GM18907 (cell line): ENCODE data around the gene UBA7.
"Not testable (repeated sequence)": the region's sequence is repeated elsewhere in the genome, so short reads cannot be mapped to it uniquely, and the experiment has no call there.

Experiments used
- ATAC-seq: cut with Tn5 transposase; IDR thresholded peaks from one replicate; pipeline ENCODE4 v1.9.1; 2021; ENCODE audit warnings: mild to moderate bottlenecking, moderate library complexity; ENCODE audit not compliant: unreplicated experiment

The UBA7 gene

GRCh38 chr3:49786357-49787181, 27.2 kb downstream of the UBA7 start, which contains the start of gene IP6K1:
TSS of gene IP6K1 (minus strand) at chr3:49786542. CDS start at chr3:49748040, 38,502 bp downstream.
- peak; percentile 98 for ATAC-seq

- ATAC-seq = peak; percentile 46
These were observed 28.0 kb downstream of the UBA7 start for GRCh38 chr3:49785565-49786356.

- ATAC-seq = not testable (repeated sequence)
These were observed 31.5 kb downstream of the UBA7 start for GRCh38 chr3:49782277-49782676.

- no peak for ATAC-seq
These were observed 32.1 kb downstream of the UBA7 start for GRCh38 chr3:49781415-49782199.

GRCh38 chr3:49780975-49781365, 32.8 kb downstream of the UBA7 start:
- not testable (repeated sequence) for ATAC-seq

- no peak for ATAC-seq
These were observed 33.4 kb downstream of the UBA7 start for GRCh38 chr3:49780080-49780974.

DNA sequence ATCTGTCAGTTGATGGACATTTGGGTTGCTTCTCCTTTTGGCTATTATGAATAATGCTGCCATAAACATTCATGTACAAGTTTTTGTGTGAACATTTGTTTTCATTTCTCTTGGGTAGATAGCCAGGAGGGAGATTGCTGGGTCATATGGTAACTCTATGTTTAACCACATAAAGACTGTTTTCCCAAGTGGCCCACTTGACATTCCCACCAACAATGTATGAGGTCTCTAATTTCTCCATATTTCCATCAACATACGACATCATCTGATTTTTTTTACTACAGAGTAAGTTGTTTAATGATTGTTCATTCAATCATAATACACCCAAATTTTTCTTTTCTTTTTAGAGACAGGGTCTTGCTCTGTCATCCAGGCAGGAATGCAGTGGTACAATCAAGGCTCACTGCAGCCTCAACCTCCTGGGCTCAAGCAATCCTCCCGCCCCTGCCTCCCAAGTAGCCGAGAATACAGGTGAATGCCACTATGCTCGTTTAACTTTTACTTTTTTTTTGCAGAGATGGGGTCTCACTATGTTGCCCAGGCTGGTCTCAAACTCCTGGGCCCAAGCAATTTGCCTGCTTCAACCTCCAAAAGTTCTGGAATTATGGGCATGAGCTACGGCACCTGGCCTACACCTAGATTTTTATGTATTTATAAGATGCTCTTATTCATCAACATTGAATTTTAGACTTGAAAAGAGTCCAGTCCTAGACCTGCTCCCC, 34.2 kb downstream of the UBA7 start:
- ATAC-seq = no peak

DNA sequence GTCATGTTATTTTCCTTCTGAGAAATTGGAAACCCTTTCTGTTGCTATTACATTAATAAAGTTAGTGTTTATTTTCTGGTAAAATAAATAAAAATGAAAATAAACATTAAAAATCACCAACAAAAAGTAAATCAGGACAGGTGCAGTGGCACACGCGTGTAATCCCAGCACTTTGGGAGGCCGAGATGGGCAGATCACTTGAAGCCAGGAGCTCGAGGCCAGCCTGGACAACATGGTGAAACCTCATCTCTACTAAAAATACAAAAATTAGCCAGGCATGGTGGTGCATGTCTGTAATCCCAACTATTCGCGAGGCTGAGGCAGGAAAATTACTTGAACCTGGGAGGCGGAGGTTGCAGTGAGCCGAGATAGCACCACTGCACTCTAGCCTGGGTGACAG, 37.7 kb downstream of the UBA7 start:
- not testable (repeated sequence) for ATAC-seq

- no peak for ATAC-seq
These were observed 38.2 kb downstream of the UBA7 start for GRCh38 chr3:49775538-49775937.

- ATAC-seq = no peak
These were observed 41.0 kb downstream of the UBA7 start for GRCh38 chr3:49772703-49773102.

DNA sequence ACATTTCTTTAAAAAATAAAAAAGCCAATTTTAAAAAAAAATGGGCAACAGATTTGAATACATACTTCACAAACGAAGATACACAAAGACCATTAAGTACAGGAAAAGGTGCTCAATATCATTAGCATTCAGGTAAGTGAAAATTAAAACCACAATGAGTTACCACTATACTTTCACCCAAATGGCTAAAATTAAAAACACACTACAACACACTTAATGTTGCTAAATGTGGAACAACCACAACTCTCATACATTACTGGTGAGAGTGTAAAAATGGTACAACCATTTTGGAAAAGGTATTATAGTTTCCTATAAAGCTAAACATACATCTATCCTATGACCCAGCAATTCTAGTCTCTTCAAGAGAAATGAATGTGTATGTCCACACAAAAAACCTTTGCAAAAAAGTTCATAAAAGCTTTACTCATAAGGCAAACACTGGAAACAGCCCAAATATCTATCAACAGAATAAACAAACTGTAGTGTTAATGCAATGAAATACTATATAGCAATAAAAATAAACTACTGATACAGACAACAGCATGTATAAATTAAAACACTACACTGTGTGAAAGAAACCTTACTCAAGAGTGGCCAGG, 42.3 kb downstream of the UBA7 start:
- no peak for ATAC-seq

DNA sequence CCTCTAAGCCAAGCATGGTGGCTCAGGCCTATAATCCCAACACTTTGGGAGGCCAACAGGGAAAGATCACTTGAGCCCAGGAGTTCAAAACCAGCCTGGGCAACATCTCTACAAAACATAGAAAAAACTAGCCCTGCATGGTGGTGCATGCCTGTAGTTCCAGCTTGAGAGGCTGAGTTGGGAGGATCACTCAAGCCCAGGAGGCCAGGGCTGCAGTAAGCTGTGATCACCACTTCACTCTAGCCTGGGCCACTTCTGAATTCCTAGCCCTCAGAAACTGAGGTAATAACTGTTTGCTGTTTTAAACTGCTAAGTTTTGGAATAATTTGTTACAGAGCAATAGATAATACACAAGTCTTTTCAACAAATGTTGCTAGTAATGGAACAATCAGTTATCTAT, 43.8 kb downstream of the UBA7 start:
- ATAC-seq = no peak

DNA sequence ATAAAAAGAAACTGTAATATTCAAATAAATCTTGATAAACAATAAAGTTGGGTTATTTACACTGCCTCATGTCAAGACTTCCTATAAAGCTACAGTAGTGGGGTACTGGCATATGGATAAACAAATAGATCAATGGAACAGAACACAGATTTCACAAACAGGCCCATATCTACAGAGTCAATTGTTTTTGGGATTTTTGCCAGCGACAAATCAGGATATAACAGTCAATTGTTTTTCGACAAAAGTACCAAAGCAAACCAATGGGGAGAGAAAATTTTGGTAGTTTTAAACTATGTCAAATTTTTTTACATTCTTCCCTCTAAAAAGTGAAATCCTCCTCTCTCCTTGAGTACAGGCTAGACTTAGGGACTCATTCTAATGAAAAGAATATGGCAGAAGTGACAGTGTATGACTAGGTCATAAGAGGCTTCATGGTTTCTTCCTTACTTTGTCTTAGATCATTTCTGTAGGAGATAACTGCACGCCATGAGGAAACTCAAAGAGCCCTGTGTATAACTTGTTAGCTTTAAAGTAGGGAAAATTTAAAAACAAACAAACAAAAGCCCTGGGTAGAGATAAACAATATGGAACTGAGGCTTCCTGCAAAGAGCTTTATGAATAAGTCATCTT, 44.4 kb downstream of the UBA7 start:
- ATAC-seq = no peak

GRCh38 chr3:49763981-49764380, 49.8 kb downstream of the UBA7 start:
- ATAC-seq = no peak

DNA sequence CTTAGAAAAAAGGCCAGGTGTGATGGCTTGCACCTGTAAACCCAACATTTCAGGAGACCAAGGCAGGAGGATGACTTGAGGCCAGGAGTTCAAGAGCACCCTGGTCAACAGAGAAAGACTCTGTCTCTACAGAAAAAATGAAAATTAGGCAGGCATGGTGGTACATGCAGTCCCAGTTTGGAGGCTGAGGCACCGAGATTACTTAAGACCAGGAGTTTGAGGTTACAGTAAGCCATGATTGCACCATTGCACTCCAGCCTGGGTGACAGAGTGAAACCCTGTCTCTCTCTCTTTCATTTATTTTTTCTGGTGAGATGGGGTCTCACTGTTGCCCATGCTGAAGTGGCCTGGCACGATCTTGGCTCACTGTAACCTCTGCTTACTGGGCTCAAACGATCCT, 52.1 kb downstream of the UBA7 start:
- ATAC-seq = no peak

GRCh38 chr3:49759226-49759625, 54.5 kb downstream of the UBA7 start:
- no peak for ATAC-seq

DNA sequence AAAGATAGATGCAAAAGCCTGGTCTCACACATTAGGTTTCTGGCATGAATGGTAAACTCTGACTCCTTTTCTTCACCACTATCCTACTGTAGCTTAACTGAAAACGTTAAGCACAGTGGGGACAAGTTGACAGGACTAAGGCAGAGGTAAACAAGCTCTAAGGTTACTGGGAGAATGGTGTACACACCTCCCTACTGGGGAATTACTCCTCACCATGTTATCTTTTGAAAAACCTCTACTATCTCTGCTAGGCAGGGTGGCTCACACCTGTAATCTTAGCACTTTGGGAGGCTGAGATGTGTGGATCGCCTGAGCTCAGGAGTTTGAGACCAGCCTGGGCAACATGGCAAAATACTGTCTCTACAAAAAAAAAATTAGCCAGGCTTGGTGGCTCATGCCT, 56.6 kb downstream of the UBA7 start:
- ATAC-seq = no peak

DNA sequence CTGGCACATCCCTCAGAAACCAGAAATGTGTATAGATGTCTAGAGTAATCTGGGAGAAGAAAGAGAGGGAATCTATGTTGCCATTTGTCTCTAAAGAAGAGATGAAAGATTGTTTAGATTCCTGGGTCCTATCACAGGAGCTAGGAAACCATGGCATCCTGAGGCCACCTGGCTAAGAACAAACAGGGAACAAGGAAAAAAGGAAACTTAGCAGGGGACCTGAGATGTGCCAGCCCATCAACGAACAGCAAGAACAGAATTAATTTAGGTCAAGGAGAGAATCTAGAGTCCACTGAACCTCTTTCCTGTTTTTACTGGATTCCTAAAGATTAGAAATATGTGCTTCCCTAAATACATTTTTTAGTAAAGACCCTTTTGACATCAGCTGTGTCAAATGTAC, 57.7 kb downstream of the UBA7 start:
- ATAC-seq = no peak
